A549 (cell line): ENCODE results near the gene MFSD12. TPM values are rescaled to one million over a fixed set of nuclear protein-coding genes. Genes with fewer than 3 reads are reported as not detected.

Experiments
- ATAC-seq, 2 experiments: fragments of 200-7000 bp in 1 of 2; fragments of >200 bp in 1 of 2; cut with Nextera tagmentation in 1 of 2; cut with Tn5 transposase in 1 of 2; 3 replicates each; pipeline versions ENCODE4 v1.8.0 to v1.9.1; 2018 to 2020; ENCODE audit warnings: mild to moderate bottlenecking in 1 of 2, moderate library complexity in 1 of 2
- CTCF ChIA-PET: fragments of 300-600 bp; sonication (Branson Sonifier 250); formaldehyde crosslinking; extraction: SDS; loops from one replicate; lab custom pipeline; 2021; ENCODE audit warnings: antibody characterized with exemption, inconsistent platforms; lab: Yijun Ruan, JAX
- POLR2A ChIA-PET: fragments of 350-600 bp; formaldehyde crosslinking; extraction: SDS; loops from one replicate; lab custom pipeline; 2021; ENCODE audit warnings: antibody characterized with exemption, inconsistent platforms; lab: Yijun Ruan, JAX
- DNase-seq, 2 experiments: peaks; one replicate each; pipeline versions ENCODE4 v3.0.0 to v3.0.0-alpha.2; 2011 to 2016; ENCODE audit warnings: low read depth in 1 of 2, low spot score in 1 of 2
- FAIRE-seq: peaks from 2 replicates; lab custom pipeline; 2011; peaks lifted over from hg19 to GRCh38; lab: Jason Lieb, UNC
- H3K27ac ChIP-seq, 2 experiments: fragments of >200 bp; sonication (Bioruptor Twin); formaldehyde crosslinking; 3 replicates each; pipeline ENCODE4 v1.5.1; 2016 to 2017
- H3K4me1 ChIP-seq: fragments of >200 bp; sonication (Bioruptor Twin); formaldehyde crosslinking; 3 replicates; pipeline ENCODE4 v1.6.1; 2016
- H3K4me2 ChIP-seq: fragments of >200 bp; sonication (Bioruptor Twin); formaldehyde crosslinking; 3 replicates; pipeline ENCODE4 v1.6.1; 2016
- H3K4me3 ChIP-seq: fragments of >200 bp; sonication (Bioruptor Twin); formaldehyde crosslinking; 3 replicates; pipeline ENCODE4 v1.5.1; 2016
- H3K9me3 ChIP-seq: fragments of >200 bp; sonication (Bioruptor Twin); formaldehyde crosslinking; 3 replicates; pipeline ENCODE4 v1.6.1; 2016
- BCL3 ChIP-seq: fragments of >200 bp; sonication (Bioruptor Twin); formaldehyde crosslinking; IDR thresholded peaks from 3 replicates; pipeline ENCODE4 v1.6.1; 2016
- BHLHE40 ChIP-seq: IDR thresholded peaks from 2 replicates; pipeline ENCODE4 v1.6.1; 2012; ENCODE audit warnings: low read depth, low read length, inconsistent platforms
- CHD2 ChIP-seq: fragments of 150-350 bp; IDR thresholded peaks from 2 replicates; pipeline ENCODE4 v1.6.1; 2014; ENCODE audit warnings: low read length; ENCODE audit not compliant: partially characterized antibody
- E2F6 ChIP-seq: IDR thresholded peaks from 2 replicates; pipeline ENCODE4 v1.6.1; 2012; ENCODE audit warnings: low read depth, borderline replicate concordance
- EHF ChIP-seq: fragments of 250-450 bp; sonication (Bioruptor Pico); IDR thresholded peaks from 2 replicates; pipeline ENCODE4 v1.5.0; 2020; ENCODE audit warnings: mild to moderate bottlenecking
- ELK1 ChIP-seq: fragments of 150-350 bp; IDR thresholded peaks from 2 replicates; pipeline ENCODE4 v1.6.1; 2014; ENCODE audit warnings: low read depth, mild to moderate bottlenecking, low read length
- EP300 ChIP-seq, 2 experiments: fragments of >200 bp; sonication (Bioruptor Twin); formaldehyde crosslinking; IDR thresholded peaks; 2 replicates in 1 of 2; 3 replicates in 1 of 2; pipeline ENCODE4 v1.6.1; 2016 to 2017
- ESRRA ChIP-seq: fragments of 150-350 bp; IDR thresholded peaks from 2 replicates; pipeline ENCODE4 v1.6.1; 2014; ENCODE audit warnings: mild to moderate bottlenecking, low read length, borderline replicate concordance
- FOXS1 ChIP-seq: fragments of 250-450 bp; sonication (Bioruptor Pico); IDR thresholded peaks from 2 replicates; pipeline ENCODE4 v1.5.0; 2020; ENCODE audit warnings: mild to moderate bottlenecking, moderate library complexity
- GATA3 ChIP-seq: IDR thresholded peaks from 2 replicates; pipeline ENCODE4 v1.6.1; 2012; ENCODE audit warnings: borderline replicate concordance
- HDAC2 ChIP-seq: fragments of 200-600 bp; sonication (generic); IDR thresholded peaks from 2 replicates; pipeline ENCODE4 v1.6.1; 2016
- HOXA7 ChIP-seq: fragments of 250-450 bp; sonication (Bioruptor Pico); IDR thresholded peaks from 2 replicates; pipeline ENCODE4 v1.5.0; 2020; ENCODE audit warnings: mild to moderate bottlenecking, moderate library complexity
- HOXB5 ChIP-seq: fragments of 250-450 bp; sonication (Bioruptor Pico); IDR thresholded peaks from 2 replicates; pipeline ENCODE4 v1.5.0; 2020; ENCODE audit warnings: mild to moderate bottlenecking, moderate library complexity
- JUNB ChIP-seq: fragments of >200 bp; sonication (Bioruptor Twin); formaldehyde crosslinking; IDR thresholded peaks from 2 replicates; pipeline ENCODE4 v1.6.1; 2016
- MAFK ChIP-seq: fragments of 450-650 bp; IDR thresholded peaks from 2 replicates; pipeline ENCODE4 v1.6.1; 2014; ENCODE audit not compliant: partially characterized antibody
- MYC ChIP-seq: IDR thresholded peaks from 2 replicates; pipeline ENCODE4 v1.6.1; 2012; ENCODE audit warnings: mild to moderate bottlenecking, inconsistent platforms, low read length, improper control_type of control experiment, borderline replicate concordance
- NFE2L2 ChIP-seq: fragments of 150-350 bp; conservative IDR thresholded peaks from 2 replicates; pipeline ENCODE4 v1.6.1; 2014; ENCODE audit warnings: low read length
- RARB ChIP-seq: fragments of 250-450 bp; sonication (Bioruptor Pico); IDR thresholded peaks from 2 replicates; pipeline ENCODE4 v1.8.0; 2021; ENCODE audit warnings: mild to moderate bottlenecking, moderate library complexity
- RNF2 ChIP-seq: fragments of 200-600 bp; sonication (generic); IDR thresholded peaks from 2 replicates; pipeline ENCODE4 v1.6.1; 2016; ENCODE audit warnings: low read depth, mild to moderate bottlenecking, antibody characterized with exemption, moderate library complexity, borderline replicate concordance
- SMC3 ChIP-seq: fragments of >200 bp; sonication (Bioruptor Twin); formaldehyde crosslinking; IDR thresholded peaks from 3 replicates; pipeline ENCODE4 v1.6.1; 2018; ENCODE audit warnings: inconsistent platforms
- SREBF2 ChIP-seq: fragments of 450-650 bp; IDR thresholded peaks from 2 replicates; pipeline ENCODE4 v1.6.1; 2014; ENCODE audit warnings: mild to moderate bottlenecking, moderate library complexity
- USF2 ChIP-seq: fragments of 450-650 bp; IDR thresholded peaks from 2 replicates; pipeline ENCODE4 v1.6.1; 2014; ENCODE audit warnings: antibody characterized with exemption
- ZC3H11A ChIP-seq: fragments of 450-650 bp; IDR thresholded peaks from 2 replicates; pipeline ENCODE4 v1.6.1; 2014; ENCODE audit warnings: antibody characterized with exemption, mild to moderate bottlenecking
- ZFP36 ChIP-seq: fragments of 450-650 bp; IDR thresholded peaks from 2 replicates; pipeline ENCODE4 v1.6.1; 2014; ENCODE audit warnings: borderline replicate concordance; ENCODE audit not compliant: partially characterized antibody
- ZNF302 ChIP-seq: fragments of 250-450 bp; sonication (Bioruptor Pico); IDR thresholded peaks from 2 replicates; pipeline ENCODE4 v1.9.0; 2021; ENCODE audit warnings: inconsistent platforms, mild to moderate bottlenecking, moderate library complexity
- ZSCAN20 ChIP-seq: fragments of 250-450 bp; sonication (Bioruptor Pico); IDR thresholded peaks from 2 replicates; pipeline ENCODE4 v1.8.0; 2022; ENCODE audit warnings: mild to moderate bottlenecking, moderate library complexity
- WGBS: methylation state at CpG from one replicate; pipeline ENCODE4 v1.1.6; 2017; ENCODE audit errors: missing lambda C conversion rate; 5-methylcytosine and 5-hydroxymethylcytosine counted together
- polyA plus RNA-seq, 4 experiments: library from polyadenylated mRNA; depleted of rRNA in 3 of 4; stranded (reverse); fragments of >200 nt; fragmentation: RNase III in 1 of 4; extraction: RNeasy Plus Mini Kit Qiagen cat#74134 plus additional on column Dnase treatment in 1 of 4; gene quantifications; 2 replicates in 3 of 4; 3 replicates in 1 of 4; pipeline ENCODE4 v1.2.3, GENCODE V29; 2011 to 2017

Gene MFSD12
- polyA plus RNA-seq, 2 of the 4 experiments (the other 2 are of a cell fraction), result 52.5 to 115 TPM

- no peak for TF ChIP-seq NFE2L2
- no peak for TF ChIP-seq RARB (CRISPR knock-in tag)
- TF ChIP-seq ZSCAN20, result no peak
- TF ChIP-seq SMC3, result no peak
- no peak for TF ChIP-seq HOXB5 (CRISPR knock-in tag)
- no peak for TF ChIP-seq FOXS1 (CRISPR knock-in tag)
- TF ChIP-seq ESRRA, result no peak
- no peak for TF ChIP-seq HOXA7 (CRISPR knock-in tag)
- TF ChIP-seq SREBF2, result no peak
- TF ChIP-seq CHD2, result no peak
These were observed 35.8 kb upstream of the MFSD12 start for GRCh38 chr19:3593156-3593555.

GRCh38 chr19:3591876-3592613, 34.7 kb upstream of the MFSD12 start:
- POLR2A ChIA-PET, result no interaction called here
- ATAC-seq (no peak), FAIRE-seq (no peak), DNase-seq (no peak)
- H3K4me2 ChIP-seq, result no peak overlapping the region
- no peak overlapping the region for H3K27ac ChIP-seq
- peaks cover 8% of the 10 kb centered on the region; the same call in 2 of the 3 replicates for H3K9me3 ChIP-seq
- H3K4me3 ChIP-seq, result no peak overlapping the region
- TF ChIP-seq ELK1 (no peak), EP300 (IDR thresholded peaks at IDR 0.05) (no peak), USF2 (no peak), HOXA7 (CRISPR knock-in tag) (no peak), BCL3 (no peak), ZFP36 (no peak), MYC (no peak), ZNF302 (CRISPR knock-in tag) (no peak), MAFK (no peak), RNF2 (no peak), ZC3H11A (no peak), E2F6 (no peak), ESRRA (no peak), EHF (CRISPR knock-in tag) (no peak), GATA3 (no peak), BHLHE40 (no peak), HDAC2 (no peak), JUNB (no peak)
- CTCF ChIA-PET, result interaction anchor here (0.5 to 1.6 kb wide), 5 partner anchors 8 to 381 kb away, joined by 3 to 6 read pairs (median 4); no protein-coding TSS in a partner anchor
- H3K4me1 ChIP-seq, result no peaks in the 10 kb centered on the region
- 0% methylated on average over 1 of the region's 9 CpGs for WGBS

More at GRCh38 chr19:3593156-3593555, 35.8 kb upstream of the MFSD12 start:
- WGBS, result 18% methylated on average over 2 of the region's 11 CpGs
- H3K4me2 ChIP-seq, result no peak overlapping the region
- peaks cover 8% of the 10 kb centered on the region; the same call in 2 of the 3 replicates for H3K9me3 ChIP-seq
- H3K4me3 ChIP-seq, result no peak overlapping the region
- H3K4me1 ChIP-seq, result no peaks in the 10 kb centered on the region
- ATAC-seq (peak; percentile 32 to 34; a peak in 2 of 6 replicates), FAIRE-seq (no peak), DNase-seq (no peak)
- ChIA-PET POLR2A (no interaction called here), CTCF (interaction anchor here (1.3 to 1.8 kb wide), 3 partner anchors 9 to 73 kb away, joined by 3 to 6 read pairs (median 4); no protein-coding TSS in a partner anchor)
- no peak overlapping the region for H3K27ac ChIP-seq
